ENCODE data around the gene MAGOHB.

- no peak for TF ChIP-seq POLR2A (IDR thresholded peaks at IDR 0.05)
- TF ChIP-seq CTCF (IDR thresholded peaks at IDR 0.05): no peak
These were observed 11.2 kb upstream of the MAGOHB start for GRCh38 chr12:10624605-10625004.
